Stimulated activated naive CD8-positive, alpha-beta T cell treated with anti-CD3 and anti-CD28 coated beads, Interleukin-15, amount 100 ng/mL, for 72 hours (primary cell): ENCODE data around the gene CYSRT1.
"Not testable (repeated sequence)": the region's sequence is repeated elsewhere in the genome, so short reads cannot be mapped to it uniquely, and the experiment has no call there.

Source experiments
- ATAC-seq: fragments of 150-1000 bp; cut with Tn5 transposase; 2 replicates; pipeline ENCODE4 v1.10.0; 2021; ENCODE audit warnings: mild to moderate bottlenecking, moderate library complexity
- DNase-seq, 2 donors: peaks; one replicate each; pipeline ENCODE4 v3.0.0; 2021 to 2022
- H3K27ac Mint-ChIP-seq, 2 donors: one replicate each; pipeline ENCODE4 v1.8.0; 2022; ENCODE audit warnings: mild to moderate bottlenecking in 2 of 2, mixed read lengths in 2 of 2, moderate library complexity in 2 of 2
- H3K27me3 Mint-ChIP-seq: one replicate; pipeline ENCODE4 v1.8.0; 2022; ENCODE audit warnings: mixed read lengths
- H3K4me1 Mint-ChIP-seq: one replicate; pipeline ENCODE4 v1.8.0; 2022; ENCODE audit warnings: mild to moderate bottlenecking, mixed read lengths
- H3K4me3 Mint-ChIP-seq, 2 donors: one replicate each; pipeline ENCODE4 v1.8.0; 2022; ENCODE audit warnings: mild to moderate bottlenecking in 2 of 2, mixed read lengths in 2 of 2, moderate library complexity in 1 of 2
- H3K9me3 Mint-ChIP-seq, 2 donors: one replicate each; pipeline ENCODE4 v1.8.0; 2022; ENCODE audit warnings: mixed read lengths in 2 of 2

CYSRT1 gene

GRCh38 chr9:137256362-137256761 lies 31.4 kb downstream of the CYSRT1 start:
- Mint-ChIP-seq H3K4me3 (peak overlapping the region; percentile 81 to 87), H3K27ac (no peak overlapping the region), H3K4me1 (peaks cover 24% of the 10 kb centered on the region), H3K27me3 (peaks cover 6% of the 10 kb centered on the region), H3K9me3 (no peaks in the 10 kb centered on the region)
- ATAC-seq (no peak), DNase-seq (no peak)

GRCh38 chr9:137256856-137257255 lies 31.9 kb downstream of the CYSRT1 start:
- ATAC-seq (no peak), DNase-seq (no peak)
- peaks cover 29% of the 10 kb centered on the region for H3K4me1 Mint-ChIP-seq
- H3K9me3 Mint-ChIP-seq, result no peaks in the 10 kb centered on the region
- H3K4me3 Mint-ChIP-seq, result peak overlapping the region; percentile 39 to 87
- H3K27ac Mint-ChIP-seq, result no peak overlapping the region
- H3K27me3 Mint-ChIP-seq, result peaks cover 6% of the 10 kb centered on the region

DNA sequence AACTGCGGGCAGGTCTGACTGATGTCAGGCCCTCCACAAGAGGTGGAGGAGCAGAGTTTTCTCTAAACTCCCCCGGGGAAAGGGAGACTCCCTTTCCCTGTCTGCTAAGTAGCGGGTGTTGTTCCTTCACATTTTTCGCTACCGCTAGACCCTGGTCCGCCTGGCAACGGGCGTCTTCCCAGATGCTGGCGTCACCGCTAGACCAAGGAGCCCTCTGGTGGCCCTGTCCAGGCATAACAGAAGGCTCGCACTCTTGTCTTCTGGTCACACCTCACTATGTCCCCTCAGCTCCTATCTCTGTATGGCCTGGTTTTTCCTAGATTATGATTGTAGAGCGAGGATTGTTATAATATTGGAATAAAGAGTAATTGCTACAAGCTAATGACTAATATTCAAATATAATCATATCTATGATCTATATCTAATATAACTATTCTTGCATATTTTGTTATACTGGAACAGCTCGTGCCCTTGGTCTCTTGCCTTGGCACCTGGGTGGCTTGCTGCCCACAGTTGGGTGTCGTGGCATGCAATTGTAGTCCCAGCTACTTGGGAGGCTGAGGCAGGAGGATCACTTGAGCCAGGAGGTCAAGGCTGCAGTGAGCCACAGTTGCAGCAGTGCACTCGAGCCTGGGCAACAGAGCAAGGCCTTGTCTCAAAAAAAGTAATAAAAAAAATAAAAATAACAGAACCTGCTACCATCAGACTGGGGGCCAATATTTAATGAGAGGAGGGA lies 37.4 kb downstream of the CYSRT1 start:
- ATAC-seq, H3K9me3 Mint-ChIP-seq, H3K4me1 Mint-ChIP-seq, H3K4me3 Mint-ChIP-seq, H3K27me3 Mint-ChIP-seq, DNase-seq: not testable (repeated sequence)
- peak overlapping the region in 1 of 2 donors; percentile 34 for H3K27ac Mint-ChIP-seq

- no peak overlapping the region for H3K4me3 Mint-ChIP-seq
- ATAC-seq (no peak), DNase-seq (no peak)
- H3K9me3 Mint-ChIP-seq, result no peaks in the 10 kb centered on the region
- peak overlapping the region in 1 of 2 donors; percentile 34 for H3K27ac Mint-ChIP-seq
- H3K4me1 Mint-ChIP-seq, result peaks cover 10% of the 10 kb centered on the region
- no peaks in the 10 kb centered on the region for H3K27me3 Mint-ChIP-seq
Measured at GRCh38 chr9:137262909-137263285, 37.9 kb downstream of the CYSRT1 start.

DNA sequence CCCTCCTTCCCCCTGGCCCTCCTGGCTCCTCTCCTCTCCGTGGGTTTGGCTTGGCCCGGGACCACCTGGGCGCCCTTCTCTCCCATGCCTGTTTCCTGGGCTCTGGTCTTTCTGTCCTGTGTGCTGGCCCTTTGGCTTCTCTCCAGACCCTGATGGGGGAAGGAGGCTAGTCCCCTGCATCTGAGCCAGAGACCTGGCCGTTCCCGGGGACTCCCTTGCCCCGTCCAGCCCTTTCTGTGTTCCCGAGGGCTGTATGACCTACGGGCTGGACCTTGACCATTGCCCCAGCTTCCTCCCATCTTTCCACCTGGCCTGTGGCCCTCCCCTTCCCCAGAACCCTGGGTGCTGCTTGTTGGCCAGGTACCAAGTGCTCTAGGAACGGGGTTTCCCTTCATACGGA lies 38.5 kb downstream of the CYSRT1 start:
- Mint-ChIP-seq H3K4me1 (peaks cover 10% of the 10 kb centered on the region), H3K4me3 (no peak overlapping the region), H3K27me3 (no peaks in the 10 kb centered on the region), H3K9me3 (no peaks in the 10 kb centered on the region), H3K27ac (peak overlapping the region in 1 of 2 donors; percentile 72)
- ATAC-seq (no peak), DNase-seq (no peak)

DNA sequence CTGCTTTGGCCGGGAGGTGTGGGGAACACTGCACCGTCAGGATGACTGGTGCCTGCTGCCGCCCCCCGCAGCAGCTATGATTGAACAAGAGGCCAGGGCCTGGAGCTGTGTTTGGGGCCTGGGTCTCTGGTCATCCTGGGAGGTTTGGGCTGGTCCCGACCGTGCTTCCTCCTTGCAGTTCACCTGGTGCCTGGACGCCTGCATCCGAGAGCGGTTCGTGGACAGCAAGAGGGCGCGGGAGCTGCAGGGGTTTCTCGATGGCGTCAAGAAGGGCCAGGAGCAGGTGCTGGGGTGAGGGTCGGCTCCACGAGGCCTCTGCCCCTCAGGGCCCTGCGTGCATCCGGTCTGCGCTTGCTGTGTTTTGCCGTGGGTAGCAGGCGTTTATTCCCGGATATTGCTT lies 39.1 kb downstream of the CYSRT1 start:
- no peak for DNase-seq
- Mint-ChIP-seq H3K9me3 (no peaks in the 10 kb centered on the region), H3K4me1 (peaks cover 10% of the 10 kb centered on the region), H3K27ac (no peak overlapping the region), H3K4me3 (no peak overlapping the region), H3K27me3 (no peaks in the 10 kb centered on the region)
- no peak for ATAC-seq

- Mint-ChIP-seq H3K4me1 (peaks cover 18% of the 10 kb centered on the region), H3K27me3 (no peaks in the 10 kb centered on the region), H3K27ac (peak overlapping the region in 1 of 2 donors; percentile 10), H3K4me3 (no peak overlapping the region), H3K9me3 (no peaks in the 10 kb centered on the region)
- no peak for DNase-seq
- no peak for ATAC-seq
Measured at GRCh38 chr9:137265496-137266161, 40.7 kb downstream of the CYSRT1 start.

GRCh38 chr9:137266162-137266527 lies 41.2 kb downstream of the CYSRT1 start:
- ATAC-seq (no peak), DNase-seq (no peak)
- Mint-ChIP-seq H3K4me3 (no peak overlapping the region), H3K27me3 (no peaks in the 10 kb centered on the region), H3K27ac (no peak overlapping the region), H3K9me3 (no peaks in the 10 kb centered on the region), H3K4me1 (peaks cover 22% of the 10 kb centered on the region)

DNA sequence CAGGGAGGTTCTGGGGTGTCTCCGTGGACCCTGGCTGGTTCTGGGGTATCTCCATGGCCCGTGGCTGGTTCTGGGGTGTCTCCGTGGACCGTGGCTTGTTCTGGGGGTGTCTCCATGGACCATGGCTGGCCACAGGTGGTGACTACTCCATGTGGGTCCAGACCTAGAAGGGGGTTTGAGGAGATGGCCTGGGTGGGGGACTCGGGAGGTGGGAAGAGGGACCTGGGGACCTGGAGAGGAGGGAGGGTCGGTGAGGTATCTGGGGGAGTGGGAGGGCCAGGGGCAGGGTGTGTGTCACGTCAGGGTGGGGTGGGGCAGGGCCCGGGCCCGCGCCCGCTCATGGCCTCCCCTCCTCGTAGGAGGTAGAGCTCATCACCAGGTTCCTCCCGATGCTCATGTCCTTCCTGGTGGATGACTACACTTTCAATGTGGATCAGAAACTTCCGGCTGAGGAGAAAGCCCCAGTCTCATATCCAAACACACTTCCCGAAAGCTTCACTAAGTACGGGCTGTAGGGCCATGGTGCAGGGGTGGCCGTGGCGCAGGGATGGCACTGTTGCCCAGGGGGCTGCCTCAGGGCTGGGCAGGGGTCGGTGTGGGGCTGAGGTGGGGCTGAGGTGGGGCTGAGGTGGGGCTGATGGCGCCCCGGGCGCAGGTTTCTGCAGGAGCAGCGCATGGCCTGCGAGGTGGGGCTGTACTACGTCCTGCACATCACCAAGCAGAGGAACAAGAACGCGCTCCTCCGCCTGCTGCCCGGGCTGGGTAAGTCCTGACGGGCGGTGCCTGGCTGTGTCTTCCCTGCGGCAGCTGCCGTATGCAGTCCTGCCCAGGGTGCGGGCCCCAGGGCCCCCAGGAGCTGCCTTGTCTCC lies 41.8 kb downstream of the CYSRT1 start:
- no peak overlapping the region for H3K4me3 Mint-ChIP-seq
- H3K27ac Mint-ChIP-seq, result peak overlapping the region in 1 of 2 donors; percentile 51
- peak; percentile 46 for ATAC-seq

GRCh38 chr9:137267933-137268355 lies 43.0 kb downstream of the CYSRT1 start:
- Mint-ChIP-seq H3K9me3 (no peaks in the 10 kb centered on the region), H3K27me3 (no peaks in the 10 kb centered on the region), H3K27ac (peak overlapping the region in 1 of 2 donors; percentile 83), H3K4me3 (no peak overlapping the region), H3K4me1 (peaks cover 25% of the 10 kb centered on the region)
- DNase-seq (no peak), ATAC-seq (no peak)

More for the DNA sequence above, 41.8 kb downstream of the CYSRT1 start:
- Mint-ChIP-seq H3K9me3 (no peaks in the 10 kb centered on the region), H3K4me1 (peaks cover 25% of the 10 kb centered on the region), H3K27me3 (no peaks in the 10 kb centered on the region)
- no peak for DNase-seq

- H3K4me3 Mint-ChIP-seq, result no peak overlapping the region
- no peak overlapping the region for H3K27ac Mint-ChIP-seq
- ATAC-seq (no peak), DNase-seq (no peak)
- no peaks in the 10 kb centered on the region for H3K9me3 Mint-ChIP-seq
- peaks cover 25% of the 10 kb centered on the region for H3K4me1 Mint-ChIP-seq
- H3K27me3 Mint-ChIP-seq, result no peaks in the 10 kb centered on the region
Measured at GRCh38 chr9:137268538-137269201, 43.7 kb downstream of the CYSRT1 start.

DNA sequence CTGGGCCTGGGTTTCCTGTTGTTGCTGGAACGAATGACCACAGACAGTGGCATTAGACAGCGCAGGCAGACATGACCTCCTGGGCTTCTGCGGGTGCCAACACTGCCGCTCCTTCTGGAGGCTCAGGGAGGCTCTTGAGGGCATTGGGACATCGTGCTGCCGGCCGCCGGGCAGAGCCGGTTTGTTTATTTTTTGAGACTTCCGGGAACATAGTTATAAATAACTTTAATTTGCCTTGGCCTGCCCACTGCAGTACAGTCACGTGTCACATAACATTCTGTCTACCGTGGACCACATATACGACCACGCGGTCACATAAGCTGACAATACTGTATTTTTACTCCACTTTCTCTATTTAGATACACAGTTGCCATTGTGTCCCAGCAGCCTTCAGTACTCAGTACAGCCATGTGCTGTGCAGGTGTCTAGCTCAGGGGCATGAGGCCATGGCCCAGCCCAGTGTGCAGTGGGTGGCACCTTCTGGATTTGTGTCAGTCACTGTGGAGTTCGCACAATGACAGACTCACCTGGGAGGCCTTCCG lies 44.3 kb downstream of the CYSRT1 start:
- Mint-ChIP-seq H3K27ac (no peak overlapping the region), H3K4me1 (peaks cover 27% of the 10 kb centered on the region), H3K4me3 (no peak overlapping the region), H3K27me3 (no peaks in the 10 kb centered on the region), H3K9me3 (no peaks in the 10 kb centered on the region)
- ATAC-seq, result no peak
- DNase-seq, result no peak

- H3K27ac Mint-ChIP-seq, result peak overlapping the region in 1 of 2 donors; percentile 74
- ATAC-seq (peak; percentile 60), DNase-seq (peak in 1 of 2 donors; percentile 44)
- H3K4me1 Mint-ChIP-seq, result peaks cover 43% of the 10 kb centered on the region
- H3K27me3 Mint-ChIP-seq, result peaks cover 12% of the 10 kb centered on the region
- no peaks in the 10 kb centered on the region for H3K9me3 Mint-ChIP-seq
- no peak overlapping the region for H3K4me3 Mint-ChIP-seq
Measured at GRCh38 chr9:137270929-137271695, 46.1 kb downstream of the CYSRT1 start.

GRCh38 chr9:137271696-137272076 lies 46.7 kb downstream of the CYSRT1 start:
- no peak for DNase-seq
- no peak overlapping the region for H3K4me3 Mint-ChIP-seq
- H3K4me1 Mint-ChIP-seq, result peaks cover 47% of the 10 kb centered on the region
- no peak for ATAC-seq
- H3K27me3 Mint-ChIP-seq, result peaks cover 15% of the 10 kb centered on the region
- no peaks in the 10 kb centered on the region for H3K9me3 Mint-ChIP-seq
- no peak overlapping the region for H3K27ac Mint-ChIP-seq
